Endothelial cell (in vitro differentiated cells): ENCODE results near the gene SLC6A16. TPM values are rescaled to one million over a fixed set of nuclear protein-coding genes. Genes with fewer than 3 reads are reported as not detected.

ENCODE experiments used
- DNase-seq: peaks from one replicate; pipeline ENCODE4 v3.0.0; 2021; ENCODE audit warnings: low spot score
- H3K27ac Mint-ChIP-seq: one replicate; pipeline ENCODE4 v1.8.0; 2021; ENCODE audit warnings: mixed read lengths, inconsistent platforms; ENCODE audit not compliant: unreplicated experiment
- H3K27me3 Mint-ChIP-seq: one replicate; pipeline ENCODE4 v1.8.0; 2021; ENCODE audit warnings: mild to moderate bottlenecking, moderate library complexity, mixed read lengths, inconsistent platforms; ENCODE audit not compliant: unreplicated experiment
- H3K36me3 Mint-ChIP-seq: one replicate; pipeline ENCODE4 v1.8.0; 2021; ENCODE audit warnings: mild to moderate bottlenecking, low read depth, mixed read lengths, inconsistent platforms; ENCODE audit not compliant: unreplicated experiment
- H3K4me1 Mint-ChIP-seq: one replicate; pipeline ENCODE4 v1.8.0; 2021; ENCODE audit warnings: mild to moderate bottlenecking, mixed read lengths, inconsistent platforms; ENCODE audit not compliant: unreplicated experiment
- H3K4me3 Mint-ChIP-seq: one replicate; pipeline ENCODE4 v1.8.0; 2021; ENCODE audit warnings: mild to moderate bottlenecking, mixed read lengths, inconsistent platforms; ENCODE audit not compliant: unreplicated experiment
- H3K9me3 Mint-ChIP-seq: one replicate; pipeline ENCODE4 v1.8.0; 2021; ENCODE audit warnings: mixed read lengths, inconsistent platforms; ENCODE audit not compliant: unreplicated experiment
- total RNA-seq: library from RNA; stranded (reverse); fragmentation: NEBNext Ultra II Directional; extraction: Animal tissue kit (Norgen Biotek cat#: 25700); gene quantifications from one replicate; pipeline ENCODE4 v1.2.1, GENCODE V29; 2021; ENCODE audit not compliant: unreplicated experiment
- TF ChIP-seq, protein P1 (sequence below): fragments of 200-600 bp; sonication (generic); IDR thresholded peaks from one replicate; pipeline ENCODE4 v1.5.0; 2021; ENCODE audit warnings: antibody characterized with exemption; ENCODE audit not compliant: unreplicated experiment

Gene SLC6A16
- total RNA-seq, 1 donor from 2014 or later: 4.0 TPM

DNA sequence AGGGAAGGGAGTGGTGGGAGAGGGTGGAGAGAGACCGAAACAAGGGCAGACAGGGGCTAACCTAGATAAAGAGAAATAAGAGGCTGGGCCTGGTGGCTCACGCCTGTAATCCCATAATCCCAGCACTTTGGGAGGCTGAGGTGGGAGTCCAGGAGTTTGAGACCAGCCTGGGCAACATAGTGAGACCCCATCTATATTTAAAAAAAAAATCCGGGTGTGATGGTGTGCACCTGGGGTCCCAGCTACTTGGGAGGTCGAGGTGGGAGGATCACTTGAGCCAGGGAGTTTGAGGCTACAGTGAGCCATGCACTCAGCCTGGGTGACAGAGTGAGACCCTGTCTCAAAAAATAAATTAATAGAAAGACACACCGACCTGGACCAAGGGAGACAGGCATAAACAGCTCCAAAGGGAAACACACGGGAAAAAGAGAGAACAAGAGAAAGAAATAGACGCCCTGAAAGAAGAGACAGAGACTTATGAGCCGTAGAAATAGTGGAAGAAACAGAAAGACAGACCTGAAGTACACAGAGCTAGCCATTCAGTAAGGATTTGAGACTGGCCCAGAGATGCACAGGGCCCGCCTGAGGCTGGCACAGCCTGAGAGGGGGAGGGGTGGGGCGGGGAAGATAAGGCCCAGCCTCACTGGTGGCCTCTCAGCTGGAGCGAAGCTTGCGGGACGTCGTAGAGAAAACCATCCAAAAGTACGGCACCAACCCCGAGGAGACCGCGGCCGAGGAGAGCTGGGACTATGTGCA, 12.5 kb upstream of the SLC6A16 start:
- no peaks in the 10 kb centered on the region for H3K9me3 Mint-ChIP-seq
- H3K27ac Mint-ChIP-seq: peak overlapping the region; percentile 48
- DNase-seq: no peak
- TF ChIP-seq, protein P1, sequence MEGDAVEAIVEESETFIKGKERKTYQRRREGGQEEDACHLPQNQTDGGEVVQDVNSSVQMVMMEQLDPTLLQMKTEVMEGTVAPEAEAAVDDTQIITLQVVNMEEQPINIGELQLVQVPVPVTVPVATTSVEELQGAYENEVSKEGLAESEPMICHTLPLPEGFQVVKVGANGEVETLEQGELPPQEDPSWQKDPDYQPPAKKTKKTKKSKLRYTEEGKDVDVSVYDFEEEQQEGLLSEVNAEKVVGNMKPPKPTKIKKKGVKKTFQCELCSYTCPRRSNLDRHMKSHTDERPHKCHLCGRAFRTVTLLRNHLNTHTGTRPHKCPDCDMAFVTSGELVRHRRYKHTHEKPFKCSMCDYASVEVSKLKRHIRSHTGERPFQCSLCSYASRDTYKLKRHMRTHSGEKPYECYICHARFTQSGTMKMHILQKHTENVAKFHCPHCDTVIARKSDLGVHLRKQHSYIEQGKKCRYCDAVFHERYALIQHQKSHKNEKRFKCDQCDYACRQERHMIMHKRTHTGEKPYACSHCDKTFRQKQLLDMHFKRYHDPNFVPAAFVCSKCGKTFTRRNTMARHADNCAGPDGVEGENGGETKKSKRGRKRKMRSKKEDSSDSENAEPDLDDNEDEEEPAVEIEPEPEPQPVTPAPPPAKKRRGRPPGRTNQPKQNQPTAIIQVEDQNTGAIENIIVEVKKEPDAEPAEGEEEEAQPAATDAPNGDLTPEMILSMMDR: no peak
- peaks cover 40% of the 10 kb centered on the region for H3K27me3 Mint-ChIP-seq
- peaks cover 49% of the 10 kb centered on the region for H3K4me1 Mint-ChIP-seq
- peak overlapping the region; percentile 66 for H3K4me3 Mint-ChIP-seq
- H3K36me3 Mint-ChIP-seq: peaks cover 28% of the 10 kb centered on the region

DNA sequence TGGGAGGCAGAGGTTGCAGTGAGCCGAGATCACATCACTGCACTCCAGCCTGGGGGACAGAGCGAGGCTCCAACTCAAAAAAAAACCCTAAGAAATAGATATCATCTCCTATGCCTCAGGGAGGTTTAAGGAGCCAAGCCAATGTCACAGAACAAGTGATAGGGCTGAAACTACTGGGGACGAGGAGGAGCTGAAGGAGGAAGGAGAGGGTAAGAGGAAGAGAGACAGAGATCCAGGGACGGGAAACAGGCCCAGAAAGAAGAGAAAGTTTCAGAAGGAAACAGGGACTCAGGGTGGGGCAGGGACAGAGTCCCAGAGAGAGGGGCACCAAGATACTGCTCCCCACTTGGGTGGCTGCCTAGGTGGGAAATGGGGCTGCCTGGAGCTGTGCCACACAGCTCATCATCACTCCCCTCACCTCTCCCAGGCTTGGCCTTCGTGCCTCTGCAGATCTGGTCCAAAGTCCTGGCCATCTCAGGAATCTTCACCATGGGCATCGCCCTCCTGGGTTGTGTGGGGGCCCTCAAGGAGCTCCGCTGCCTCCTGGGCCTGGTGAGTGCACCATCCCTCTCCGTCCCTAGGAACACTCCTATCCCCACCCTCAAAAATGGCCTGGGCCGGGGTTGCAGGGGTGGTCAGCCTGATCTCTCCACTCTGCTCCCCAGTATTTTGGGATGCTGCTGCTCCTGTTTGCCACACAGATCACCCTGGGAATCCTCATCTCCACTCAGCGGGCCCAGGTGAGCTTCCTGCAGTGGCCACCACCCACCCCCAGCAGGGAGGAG, 11.7 kb upstream of the SLC6A16 start:
- peaks cover 26% of the 10 kb centered on the region for H3K36me3 Mint-ChIP-seq
- peak overlapping the region; percentile 68 for H3K4me3 Mint-ChIP-seq
- TF ChIP-seq, protein P1: no peak
- peaks cover 40% of the 10 kb centered on the region for H3K27me3 Mint-ChIP-seq
- no peaks in the 10 kb centered on the region for H3K9me3 Mint-ChIP-seq
- no peak for DNase-seq
- H3K27ac Mint-ChIP-seq: no peak overlapping the region
- peaks cover 48% of the 10 kb centered on the region for H3K4me1 Mint-ChIP-seq

DNA sequence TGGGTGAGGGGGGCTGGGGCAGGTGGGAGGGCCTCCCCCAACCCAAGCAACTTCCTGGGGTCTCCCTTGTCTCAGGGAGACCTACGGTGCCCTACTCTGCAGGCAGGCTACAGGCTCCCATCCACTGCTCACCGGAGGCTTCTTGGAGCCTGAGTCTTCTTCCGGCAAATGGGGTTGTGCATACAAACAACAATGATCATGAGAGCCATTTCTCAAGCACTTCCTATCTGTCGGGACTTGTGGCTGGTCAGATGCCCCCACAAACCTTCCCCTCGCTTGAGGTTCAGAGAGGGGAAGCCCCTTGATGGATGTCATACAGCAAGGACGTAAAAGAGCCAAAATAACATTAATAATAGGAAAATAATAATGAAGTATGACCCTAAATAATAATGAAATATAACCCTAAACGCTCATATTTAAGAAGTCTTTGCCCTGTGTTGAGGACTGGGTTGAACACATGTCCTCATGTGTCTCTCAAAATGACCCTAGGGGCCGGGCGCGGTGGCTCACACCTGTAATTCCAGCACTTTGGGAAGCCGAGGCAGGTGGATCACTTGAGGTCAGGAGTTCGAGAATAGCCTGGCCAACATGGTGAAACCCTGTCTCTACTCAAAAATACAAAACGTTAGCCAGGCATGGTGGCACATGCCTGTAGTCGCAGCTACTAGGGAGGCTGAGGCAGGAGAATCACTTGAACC, 10.9 kb upstream of the SLC6A16 start:
- TF ChIP-seq, protein P1: no peak
- H3K9me3 Mint-ChIP-seq: no peaks in the 10 kb centered on the region
- no peak overlapping the region for H3K4me3 Mint-ChIP-seq
- peaks cover 40% of the 10 kb centered on the region for H3K27me3 Mint-ChIP-seq
- no peak overlapping the region for H3K27ac Mint-ChIP-seq
- peaks cover 47% of the 10 kb centered on the region for H3K4me1 Mint-ChIP-seq
- no peak for DNase-seq
- H3K36me3 Mint-ChIP-seq: peaks cover 22% of the 10 kb centered on the region

DNA sequence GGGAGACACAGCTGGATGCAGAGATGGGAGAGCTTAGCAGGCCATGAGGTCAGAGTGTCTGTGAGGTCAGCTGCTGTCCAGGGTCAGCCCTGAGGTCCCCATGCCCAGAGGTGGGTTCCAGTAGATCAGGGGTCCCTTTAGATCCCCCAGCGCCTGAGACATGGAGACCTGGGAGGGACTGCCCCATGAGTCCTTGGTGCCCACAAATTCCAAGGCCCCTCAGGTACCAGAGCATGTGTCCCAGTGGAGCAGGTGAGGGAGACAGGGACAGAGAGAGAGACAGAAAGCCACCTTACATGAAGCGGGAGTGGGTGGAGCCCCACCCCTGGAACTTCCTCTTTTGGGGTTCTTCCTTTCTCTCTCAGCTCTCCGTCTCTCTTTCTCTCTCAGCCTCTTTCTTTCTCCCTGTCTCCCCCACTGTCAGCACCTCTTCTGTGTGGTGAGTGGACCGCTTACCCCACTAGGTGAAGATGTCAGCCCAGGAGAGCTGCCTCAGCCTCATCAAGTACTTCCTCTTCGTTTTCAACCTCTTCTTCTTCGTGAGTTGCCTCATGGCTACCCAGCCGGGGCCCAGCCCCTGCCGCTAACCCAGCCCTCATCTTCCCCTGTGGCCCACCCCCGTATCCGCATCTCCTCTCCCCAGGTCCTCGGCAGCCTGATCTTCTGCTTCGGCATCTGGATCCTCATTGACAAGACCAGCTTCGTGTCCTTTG, 10.2 kb upstream of the SLC6A16 start, which contains the start of gene CD37:
TSS of gene CD37 (plus strand) at position 336 of the 713 bp plus-strand sequence. CDS start at position 471, 135 bp downstream.
- Mint-ChIP-seq H3K27ac (no peak within 1 kb of the TSS), H3K9me3 (no peaks in the 10 kb centered on the region), H3K27me3 (peaks cover 38% of the 10 kb centered on the region), H3K4me3 (peak within 1 kb of the TSS; percentile 79), H3K4me1 (peaks cover 40% of the 10 kb centered on the region), H3K36me3 (peaks cover 18% of the 10 kb centered on the region)
- no peak for DNase-seq
- TF ChIP-seq, protein P1: no peak
